ENCODE data around the gene CCDC188.

Gene CCDC188

GRCh38 chr22:20124083-20124787, 26.6 kb downstream of the CCDC188 start:
- no peak for DNase-seq (ENCODE audit: insufficient read length, low spot score)
- no peak for FAIRE-seq
- TF ChIP-seq, protein P1, sequence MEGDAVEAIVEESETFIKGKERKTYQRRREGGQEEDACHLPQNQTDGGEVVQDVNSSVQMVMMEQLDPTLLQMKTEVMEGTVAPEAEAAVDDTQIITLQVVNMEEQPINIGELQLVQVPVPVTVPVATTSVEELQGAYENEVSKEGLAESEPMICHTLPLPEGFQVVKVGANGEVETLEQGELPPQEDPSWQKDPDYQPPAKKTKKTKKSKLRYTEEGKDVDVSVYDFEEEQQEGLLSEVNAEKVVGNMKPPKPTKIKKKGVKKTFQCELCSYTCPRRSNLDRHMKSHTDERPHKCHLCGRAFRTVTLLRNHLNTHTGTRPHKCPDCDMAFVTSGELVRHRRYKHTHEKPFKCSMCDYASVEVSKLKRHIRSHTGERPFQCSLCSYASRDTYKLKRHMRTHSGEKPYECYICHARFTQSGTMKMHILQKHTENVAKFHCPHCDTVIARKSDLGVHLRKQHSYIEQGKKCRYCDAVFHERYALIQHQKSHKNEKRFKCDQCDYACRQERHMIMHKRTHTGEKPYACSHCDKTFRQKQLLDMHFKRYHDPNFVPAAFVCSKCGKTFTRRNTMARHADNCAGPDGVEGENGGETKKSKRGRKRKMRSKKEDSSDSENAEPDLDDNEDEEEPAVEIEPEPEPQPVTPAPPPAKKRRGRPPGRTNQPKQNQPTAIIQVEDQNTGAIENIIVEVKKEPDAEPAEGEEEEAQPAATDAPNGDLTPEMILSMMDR (IDR thresholded peaks at IDR 0.05; ENCODE audit: insufficient read depth, missing control alignments) = no peak

DNA sequence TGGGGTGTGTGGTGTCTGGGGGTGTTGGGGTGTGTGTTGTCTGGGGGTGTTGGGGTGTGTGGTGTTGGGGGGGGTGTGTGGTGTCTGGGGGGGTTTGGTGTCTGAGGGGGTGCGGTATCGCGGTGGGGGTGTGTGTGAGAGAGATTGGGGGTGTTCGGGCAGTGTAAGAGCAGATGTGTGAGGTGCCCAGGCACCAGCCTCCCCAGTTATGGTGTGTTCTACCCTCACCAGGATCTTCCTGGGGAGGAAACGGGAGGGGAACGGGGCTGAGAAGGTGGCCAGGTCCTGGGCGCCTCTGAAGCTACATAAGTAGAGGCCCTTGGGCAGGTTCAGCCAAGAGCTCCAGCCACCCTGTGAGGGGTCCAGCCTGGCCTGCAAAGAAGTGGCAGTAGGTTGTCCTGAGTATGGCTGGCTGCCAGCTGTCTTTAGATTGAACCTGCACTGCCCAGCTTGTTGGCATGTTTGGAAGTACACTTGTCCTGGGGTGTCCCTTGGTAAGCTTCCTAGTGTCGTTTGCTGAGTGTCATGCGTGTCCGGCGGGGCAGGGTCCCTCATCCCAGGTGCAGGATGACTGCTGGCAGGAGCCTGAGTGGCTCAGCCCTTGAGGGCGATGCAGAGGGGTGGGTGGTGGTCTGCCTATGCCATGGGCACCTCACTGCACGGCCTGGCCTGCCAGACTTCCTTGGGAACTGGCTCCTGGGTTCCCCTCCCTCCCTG, 27.3 kb downstream of the CCDC188 start:
- TF ChIP-seq, protein P1 (IDR thresholded peaks at IDR 0.05; ENCODE audit: insufficient read depth, missing control alignments) = no peak
- DNase-seq (ENCODE audit: insufficient read length, low spot score) (no peak), FAIRE-seq (no peak)

- DNase-seq (ENCODE audit: insufficient read length, low spot score) (no peak), FAIRE-seq (no peak)
- TF ChIP-seq, protein P1 (IDR thresholded peaks at IDR 0.05; ENCODE audit: insufficient read depth, missing control alignments) = no peak
Measured at GRCh38 chr22:20121856-20122415, 28.9 kb downstream of the CCDC188 start.

GRCh38 chr22:20118300-20119020, 32.4 kb downstream of the CCDC188 start:
- FAIRE-seq (no peak), DNase-seq (ENCODE audit: insufficient read length, low spot score) (no peak)
- TF ChIP-seq, protein P1 (IDR thresholded peaks at IDR 0.05; ENCODE audit: insufficient read depth, missing control alignments) = no peak

DNA sequence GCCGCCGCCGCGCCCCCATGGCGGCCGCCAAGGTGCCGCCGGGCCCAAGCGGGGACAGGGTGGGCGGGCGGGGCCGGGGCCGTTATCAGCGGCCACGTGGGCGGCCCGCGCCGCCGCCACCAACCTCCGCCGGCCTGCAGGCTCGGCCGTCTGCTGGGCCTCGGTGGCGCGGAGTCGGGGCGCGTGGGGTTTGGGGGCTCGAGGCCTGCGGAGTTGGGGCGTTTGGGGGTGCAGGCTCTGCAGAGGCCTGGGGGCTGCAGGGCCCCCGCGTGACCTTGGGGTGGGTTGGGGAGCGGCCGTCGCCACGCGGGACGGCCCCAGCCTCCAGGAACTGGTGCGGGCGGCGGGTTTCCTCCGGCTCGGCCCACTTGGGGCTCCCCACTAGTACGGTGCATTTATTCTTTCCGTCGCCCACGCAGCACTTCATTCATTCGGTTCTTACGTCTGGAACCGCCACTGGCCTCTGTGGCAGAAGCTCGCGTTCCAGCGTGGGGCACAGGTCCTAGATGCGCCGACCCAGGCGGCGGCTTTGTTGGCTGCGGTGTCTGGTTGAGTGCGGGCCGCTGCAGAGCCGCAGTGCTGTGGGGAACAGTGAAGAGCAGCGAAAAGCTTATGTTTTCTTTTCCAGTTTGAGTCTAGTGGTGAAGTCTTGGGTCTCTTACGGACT, 33.1 kb downstream of the CCDC188 start:
- no peak for FAIRE-seq
- DNase-seq (ENCODE audit: insufficient read length, low spot score) = no peak
- TF ChIP-seq, protein P1 (IDR thresholded peaks at IDR 0.05; ENCODE audit: insufficient read depth, missing control alignments) = no peak

GRCh38 chr22:20116951-20117632, 33.8 kb downstream of the CCDC188 start, which contains the start of gene TRMT2A:
Gene TRMT2A (minus strand): TSS chr22:20117226. CDS start chr22:20116906, 320 bp downstream.
- peak; percentile 99 for DNase-seq (ENCODE audit: insufficient read length, low spot score)
- TF ChIP-seq, protein P1 (IDR thresholded peaks at IDR 0.05; ENCODE audit: insufficient read depth, missing control alignments) = peak; percentile 20
- FAIRE-seq = no peak

All from D721Med (cell line).